RWPE1 (cell line): ENCODE results near the gene EYS.

ENCODE experiments used
- CTCF ChIA-PET: fragments of 350-600 bp; sonication (Branson Sonifier 250); formaldehyde crosslinking; extraction: SDS; loops from one replicate; lab custom pipeline; 2021; lab: Yijun Ruan, JAX
- POLR2A ChIA-PET: fragments of 400-600 bp; formaldehyde crosslinking; extraction: SDS; loops from one replicate; lab custom pipeline; 2020; ENCODE audit warnings: antibody characterized with exemption; ENCODE audit not compliant: low non-redundant PET; lab: Yijun Ruan, JAX
- DNase-seq: peaks from one replicate; pipeline ENCODE4 v3.0.0; 2012; ENCODE audit warnings: low spot score
- H3K27ac ChIP-seq: fragments of 450-650 bp; 2 replicates; pipeline ENCODE4 v1.5.1; 2017
- TF ChIP-seq, protein P1 (sequence below): fragments of 450-650 bp; conservative IDR thresholded peaks from 2 replicates; pipeline ENCODE4 v1.5.1; 2017; ENCODE audit warnings: low read depth, mild to moderate bottlenecking

The EYS gene

DNA sequence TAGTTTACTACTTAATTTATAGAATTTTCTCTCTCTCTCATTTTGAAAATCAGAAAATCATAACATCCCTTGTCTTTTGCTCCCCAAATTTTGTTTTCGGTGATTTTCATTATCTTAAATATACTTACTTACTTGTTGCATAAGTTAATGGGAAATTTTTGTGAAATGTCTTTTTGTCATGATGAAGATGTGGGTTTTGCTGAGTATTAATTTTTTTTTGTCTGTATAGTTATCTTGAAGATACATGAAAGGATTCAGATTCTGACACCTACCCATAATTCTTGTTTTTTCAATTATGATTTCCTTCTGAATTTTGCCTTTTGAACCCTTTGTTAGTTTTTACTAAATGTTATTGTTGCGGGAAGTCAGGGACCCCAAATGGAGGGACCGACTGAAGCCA lies 817.9 kb downstream of the EYS start:
- DNase-seq, result no peak
- TF ChIP-seq, protein P1, sequence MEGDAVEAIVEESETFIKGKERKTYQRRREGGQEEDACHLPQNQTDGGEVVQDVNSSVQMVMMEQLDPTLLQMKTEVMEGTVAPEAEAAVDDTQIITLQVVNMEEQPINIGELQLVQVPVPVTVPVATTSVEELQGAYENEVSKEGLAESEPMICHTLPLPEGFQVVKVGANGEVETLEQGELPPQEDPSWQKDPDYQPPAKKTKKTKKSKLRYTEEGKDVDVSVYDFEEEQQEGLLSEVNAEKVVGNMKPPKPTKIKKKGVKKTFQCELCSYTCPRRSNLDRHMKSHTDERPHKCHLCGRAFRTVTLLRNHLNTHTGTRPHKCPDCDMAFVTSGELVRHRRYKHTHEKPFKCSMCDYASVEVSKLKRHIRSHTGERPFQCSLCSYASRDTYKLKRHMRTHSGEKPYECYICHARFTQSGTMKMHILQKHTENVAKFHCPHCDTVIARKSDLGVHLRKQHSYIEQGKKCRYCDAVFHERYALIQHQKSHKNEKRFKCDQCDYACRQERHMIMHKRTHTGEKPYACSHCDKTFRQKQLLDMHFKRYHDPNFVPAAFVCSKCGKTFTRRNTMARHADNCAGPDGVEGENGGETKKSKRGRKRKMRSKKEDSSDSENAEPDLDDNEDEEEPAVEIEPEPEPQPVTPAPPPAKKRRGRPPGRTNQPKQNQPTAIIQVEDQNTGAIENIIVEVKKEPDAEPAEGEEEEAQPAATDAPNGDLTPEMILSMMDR, result no peak
- ChIA-PET CTCF (no interaction called here), POLR2A (no interaction called here)
- no peak overlapping the region for H3K27ac ChIP-seq

GRCh38 chr6:64874776-64875175 lies 832.2 kb downstream of the EYS start:
- CTCF ChIA-PET, result no interaction called here
- DNase-seq, result no peak
- TF ChIP-seq, protein P1, result no peak
- POLR2A ChIA-PET, result no interaction called here
- no peak overlapping the region for H3K27ac ChIP-seq

GRCh38 chr6:64872633-64873032 lies 834.4 kb downstream of the EYS start:
- TF ChIP-seq, protein P1, result no peak
- ChIA-PET POLR2A (no interaction called here), CTCF (no interaction called here)
- DNase-seq, result no peak
- H3K27ac ChIP-seq, result no peak overlapping the region

DNA sequence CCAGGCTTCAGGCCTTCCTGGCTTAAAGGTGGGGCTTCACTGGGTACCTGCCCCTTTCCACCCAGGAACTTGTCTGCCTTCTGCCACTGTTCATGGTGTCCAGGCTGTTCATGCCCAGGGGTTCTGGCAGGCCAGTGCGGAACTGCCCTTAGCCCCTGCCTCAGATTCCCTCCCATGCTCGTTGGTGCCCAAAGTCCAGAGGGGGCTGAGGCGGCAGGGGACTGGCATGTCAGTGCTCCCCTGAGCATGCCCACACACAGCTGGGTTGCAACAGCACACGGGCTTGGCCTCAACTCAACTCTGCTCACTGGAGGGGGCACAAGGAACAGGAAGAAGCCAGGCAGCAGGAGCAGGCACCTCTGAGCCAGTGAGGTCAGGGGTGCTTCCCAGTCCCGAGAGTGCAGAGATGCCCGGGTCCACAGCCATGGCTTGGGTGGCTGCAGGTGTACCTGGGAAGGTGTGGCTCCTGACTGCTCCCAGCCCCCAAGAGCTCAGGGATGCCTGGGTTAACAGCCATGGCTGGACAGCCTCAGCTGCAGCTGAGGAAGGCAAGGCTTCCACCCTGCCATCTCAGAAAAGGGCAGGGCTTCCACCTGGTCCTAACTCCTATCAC lies 845.9 kb downstream of the EYS start:
- ChIA-PET POLR2A (no interaction called here), CTCF (no interaction called here)
- TF ChIP-seq, protein P1, result no peak
- no peak overlapping the region for H3K27ac ChIP-seq
- no peak for DNase-seq

DNA sequence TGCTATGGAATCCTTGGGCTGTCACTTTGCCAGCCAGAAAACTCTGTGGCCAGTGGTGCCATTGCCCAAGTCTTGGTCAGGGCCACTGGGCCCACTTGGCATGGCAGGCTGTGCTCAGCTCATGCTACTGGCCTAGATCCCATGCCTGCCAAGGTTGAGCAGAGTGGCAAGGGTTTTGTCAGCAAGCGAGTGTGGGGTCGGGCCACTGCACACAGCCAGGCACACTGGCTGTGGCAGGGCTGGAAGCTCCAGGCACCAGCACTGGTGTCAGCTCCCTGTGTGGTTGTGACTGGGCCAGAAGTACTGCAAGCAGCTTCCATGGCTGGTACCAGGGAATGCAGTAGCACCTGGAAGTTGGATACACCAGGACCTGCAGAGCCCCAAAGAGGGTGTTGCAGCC lies 846.8 kb downstream of the EYS start:
- POLR2A ChIA-PET, result no interaction called here
- CTCF ChIA-PET, result no interaction called here
- TF ChIP-seq, protein P1, result no peak
- no peak for DNase-seq
- no peak overlapping the region for H3K27ac ChIP-seq

- TF ChIP-seq, protein P1, result no peak
- ChIA-PET CTCF (no interaction called here), POLR2A (no interaction called here)
- no peak for DNase-seq
- H3K27ac ChIP-seq, result no peak overlapping the region
Measured at GRCh38 chr6:64850121-64850520, 856.9 kb downstream of the EYS start.
